GM12892 (cell line): ENCODE measurements around the gene RDM1.
"Not testable (repeated sequence)": the region's sequence is repeated elsewhere in the genome, so short reads cannot be mapped to it uniquely, and the experiment has no call there.

Experiments used
- DNase-seq: peaks from one replicate; pipeline ENCODE4 v3.0.0; 2011; ENCODE audit not compliant: insufficient read length
- FAIRE-seq: peaks from 2 replicates; lab custom pipeline; 2011; peaks lifted over from hg19 to GRCh38; lab: Jason Lieb, UNC
- POLR2A ChIP-seq: IDR thresholded peaks from 2 replicates; pipeline ENCODE4 v1.6.1; 2011; ENCODE audit warnings: low read depth, low read length, control low read depth
- POLR2AphosphoS5 ChIP-seq: IDR thresholded peaks from 2 replicates; pipeline ENCODE4 v1.6.1; 2011; ENCODE audit warnings: low read depth, low read length, control low read depth
- TAF1 ChIP-seq: IDR thresholded peaks from 2 replicates; pipeline ENCODE4 v1.6.1; 2011; ENCODE audit warnings: low read depth, mild to moderate bottlenecking, control low read depth, low read length, borderline replicate concordance

Gene RDM1

DNA sequence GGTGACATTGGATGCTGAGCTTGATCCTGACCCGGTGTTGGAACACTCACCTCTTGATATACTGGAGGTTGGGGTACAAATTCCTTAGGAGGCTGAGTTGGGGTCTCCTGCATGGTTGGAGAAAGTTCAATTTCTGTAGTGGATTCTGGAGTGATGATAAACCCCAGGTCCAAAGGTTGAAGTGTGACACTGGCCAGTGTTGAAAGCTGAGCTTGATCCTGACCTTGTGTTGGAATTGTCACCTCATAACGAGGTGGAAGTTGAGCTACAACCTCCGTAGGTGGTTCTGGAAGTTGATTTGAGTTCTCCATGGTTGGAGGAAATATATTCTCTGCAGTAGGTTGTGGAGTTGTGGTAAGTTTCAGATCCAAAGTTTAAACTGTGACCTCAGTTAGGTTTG is 21.2 kb downstream of the RDM1 start:
- DNase-seq (no peak), FAIRE-seq (no peak)
- TF ChIP-seq POLR2AphosphoS5 (no peak), POLR2A (no peak), TAF1 (no peak)

DNA sequence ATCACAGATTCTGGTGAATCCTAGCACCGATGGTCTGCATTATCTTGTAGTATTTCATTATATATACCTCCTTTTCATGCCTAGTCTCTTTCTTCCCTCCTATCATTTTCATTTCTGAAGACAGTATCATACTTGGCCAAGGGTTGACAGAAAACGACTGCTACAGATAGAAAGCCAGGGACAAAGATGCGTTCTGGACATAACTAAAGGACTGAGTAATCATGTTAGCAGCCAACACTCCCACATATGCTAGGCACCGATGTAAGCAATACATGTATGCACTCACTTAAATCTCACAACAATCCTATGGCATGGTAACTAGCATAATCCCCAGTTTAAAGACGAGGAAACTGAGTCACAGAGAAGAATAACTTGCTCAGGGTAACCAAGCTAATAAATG is 22.9 kb downstream of the RDM1 start:
- FAIRE-seq (no peak), DNase-seq (no peak)
- TF ChIP-seq TAF1 (no peak), POLR2AphosphoS5 (no peak), POLR2A (no peak)

DNA sequence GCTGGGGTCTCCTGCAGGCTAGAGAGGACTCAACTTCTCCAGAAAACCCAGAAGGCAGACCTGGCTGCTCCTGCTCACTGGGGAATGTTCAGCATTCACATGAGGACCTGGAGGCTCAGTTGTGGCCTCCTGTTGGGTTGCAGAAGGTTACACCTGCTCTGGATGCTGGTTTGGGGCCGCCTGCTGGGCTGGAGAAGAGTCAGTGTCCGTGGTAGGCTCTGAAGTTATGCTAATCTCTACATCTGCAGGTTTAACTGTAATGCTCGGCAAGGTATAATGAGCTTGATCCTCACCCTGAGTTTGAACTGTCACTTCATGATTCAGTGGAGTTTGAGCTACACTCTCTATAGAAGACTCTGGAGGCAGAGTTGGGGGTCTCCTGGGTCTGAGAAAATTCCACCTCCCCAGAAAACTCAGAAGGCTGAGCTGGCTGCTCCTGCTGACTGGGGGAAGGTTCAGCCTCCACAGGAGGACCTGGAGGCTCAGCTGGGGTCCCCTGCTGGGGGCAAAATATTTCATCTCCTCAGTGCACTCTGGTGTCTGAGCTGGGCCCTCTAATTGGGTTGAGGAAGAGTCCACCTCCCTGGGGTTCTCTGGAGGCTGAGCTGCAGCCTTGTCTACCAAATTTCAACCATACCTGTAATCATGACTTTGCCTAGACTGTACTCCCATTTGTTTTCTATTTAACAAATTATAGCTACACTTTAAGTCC is 23.5 kb downstream of the RDM1 start:
- FAIRE-seq, result no peak
- TF ChIP-seq TAF1 (no peak), POLR2A (no peak), POLR2AphosphoS5 (no peak)
- DNase-seq, result no peak

DNA sequence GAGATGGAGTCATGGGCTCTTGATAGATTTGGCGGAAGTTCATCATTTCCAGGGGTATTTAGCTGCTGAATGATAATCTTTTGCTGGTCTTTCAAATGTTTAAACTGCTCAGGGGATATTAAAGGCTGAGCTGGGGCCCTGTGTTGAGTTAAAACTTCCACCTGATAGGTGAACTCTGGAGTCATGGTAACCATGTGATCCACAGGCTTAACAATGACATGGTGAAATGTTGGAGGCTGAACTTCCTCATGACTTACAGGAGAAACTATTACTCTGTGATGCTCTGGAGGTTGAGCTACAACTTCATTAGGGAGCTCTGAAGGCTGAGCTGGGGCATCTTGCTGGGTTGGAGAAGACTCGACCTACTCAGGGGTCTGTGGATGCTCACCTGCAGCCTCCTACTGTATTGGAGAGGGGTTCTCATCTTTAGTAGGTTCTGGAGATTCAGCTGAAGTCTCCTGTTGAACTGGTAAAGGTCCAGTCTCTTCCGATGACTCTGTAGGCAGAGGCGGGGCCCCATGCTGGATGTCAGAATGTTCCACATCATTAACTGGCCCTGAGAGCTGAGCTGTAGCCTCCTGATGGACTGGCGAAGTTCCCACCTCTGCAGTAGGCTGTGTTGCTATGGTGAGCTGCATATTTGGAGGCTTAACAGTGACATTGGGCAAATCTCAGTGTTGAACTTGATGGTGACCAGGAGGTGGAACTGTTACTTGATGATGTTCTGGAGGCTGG is 24.2 kb downstream of the RDM1 start:
- no peak for DNase-seq
- TF ChIP-seq TAF1, result no peak
- TF ChIP-seq POLR2AphosphoS5, result no peak
- TF ChIP-seq POLR2A, result no peak
- FAIRE-seq, result no peak

DNA sequence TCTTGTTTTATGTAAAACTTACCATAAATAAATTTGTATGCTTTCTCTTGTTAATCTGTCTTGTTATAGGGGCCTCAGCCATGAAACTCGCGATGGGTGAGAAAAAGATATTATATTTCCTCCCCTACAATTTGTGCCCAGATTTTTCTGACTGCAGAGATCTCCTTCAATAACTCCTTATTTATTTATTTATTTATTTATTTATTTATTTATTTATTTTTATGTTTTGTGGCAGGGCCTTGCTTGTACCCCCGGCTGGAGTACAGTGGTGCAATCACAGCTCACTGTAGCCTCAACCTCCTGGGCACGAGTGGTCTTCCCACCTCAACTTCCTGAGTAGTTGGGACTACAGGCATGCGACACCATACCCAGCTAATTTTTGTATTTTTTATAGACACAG is 27.1 kb downstream of the RDM1 start:
- FAIRE-seq (no peak), DNase-seq (no peak)
- TF ChIP-seq TAF1, result no peak
- TF ChIP-seq POLR2A, result no peak
- TF ChIP-seq POLR2AphosphoS5, result no peak

DNA sequence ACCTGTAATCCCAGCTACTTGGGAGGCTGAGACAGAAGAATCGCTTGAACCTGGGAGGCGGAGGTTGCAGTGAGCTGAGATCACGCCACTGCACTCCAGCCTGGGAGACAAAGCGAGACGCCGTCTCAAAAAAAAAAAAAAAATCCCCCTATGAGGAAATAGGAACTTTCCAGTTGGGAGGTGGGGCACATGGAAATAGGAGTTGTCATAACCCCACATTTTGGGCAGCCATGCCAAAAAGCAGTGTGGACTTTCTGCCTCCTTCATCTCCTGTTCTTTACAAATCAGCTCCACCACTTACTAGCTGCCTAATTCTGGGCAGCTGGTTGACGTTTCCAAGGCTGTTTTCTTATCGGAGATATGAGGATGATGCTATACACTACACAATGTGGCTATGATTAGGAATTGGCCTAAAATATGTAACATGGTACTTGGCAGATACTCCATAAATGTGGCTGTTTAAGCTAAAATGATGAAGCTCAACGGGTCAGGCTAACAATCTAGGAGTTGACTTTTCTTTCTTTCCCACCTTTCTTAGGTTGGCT is 28.9 kb downstream of the RDM1 start:
- TF ChIP-seq POLR2A, result no peak
- no peak for TF ChIP-seq TAF1
- no peak for TF ChIP-seq POLR2AphosphoS5
- FAIRE-seq, result no peak
- DNase-seq, result no peak

DNA sequence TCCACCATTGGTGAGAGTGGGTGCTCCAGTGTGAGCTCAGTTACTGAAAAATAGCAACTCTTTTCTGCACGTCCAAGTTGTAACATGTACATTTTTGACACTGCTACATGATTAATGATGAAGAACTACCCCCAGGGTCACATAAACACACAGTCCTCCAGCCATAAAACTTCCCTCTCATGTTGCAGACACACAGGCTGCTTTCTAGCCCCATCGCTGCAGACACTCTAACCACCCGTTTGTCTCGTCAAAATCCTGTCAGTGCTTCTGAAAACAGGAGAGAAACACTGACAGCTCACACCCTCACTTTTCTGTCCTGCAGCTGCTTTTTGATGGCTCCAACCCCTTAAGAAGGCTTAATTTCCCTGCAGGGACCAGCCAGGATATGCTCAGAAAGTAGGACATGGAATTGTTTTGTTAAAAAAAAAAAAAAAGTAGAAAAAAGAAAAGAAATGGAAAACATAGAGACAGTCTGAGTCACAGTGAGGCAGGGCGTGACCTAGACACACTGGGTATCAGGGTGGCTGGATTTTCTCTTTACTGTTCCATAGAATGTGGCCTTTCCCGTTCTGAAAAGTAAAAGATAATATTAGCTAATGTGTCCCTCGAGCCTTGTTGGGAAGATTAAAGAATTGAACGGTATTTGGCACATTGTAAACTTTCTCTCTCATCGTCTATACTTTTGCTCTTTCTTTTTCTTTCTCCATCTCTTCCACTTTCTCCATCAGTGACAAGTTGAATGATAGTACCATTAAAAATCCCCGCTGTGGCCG is 29.7 kb downstream of the RDM1 start:
- FAIRE-seq, result no peak
- no peak for TF ChIP-seq POLR2A
- no peak for TF ChIP-seq POLR2AphosphoS5
- TF ChIP-seq TAF1, result no peak

DNA sequence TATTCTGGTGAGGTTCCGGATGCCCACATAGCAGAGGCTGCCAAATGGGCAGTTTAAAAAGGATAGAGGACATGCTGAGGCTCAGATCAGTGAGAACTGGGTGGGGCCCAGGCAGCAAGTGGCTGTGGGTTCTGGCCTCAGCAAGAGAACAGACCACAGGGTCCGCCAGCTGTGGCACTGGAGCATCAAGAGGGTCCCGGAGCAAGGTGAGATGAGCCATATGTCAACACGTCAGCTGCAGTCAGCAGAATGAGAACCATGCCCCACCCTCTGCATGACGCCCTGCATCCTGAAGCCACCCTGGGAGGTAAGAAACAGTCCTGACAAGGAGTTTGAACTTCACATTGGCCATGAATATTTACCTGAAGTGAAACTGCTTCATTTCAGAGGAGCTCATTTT is 30.3 kb downstream of the RDM1 start:
- TF ChIP-seq TAF1, result no peak
- no peak for TF ChIP-seq POLR2AphosphoS5
- no peak for TF ChIP-seq POLR2A
- no peak for DNase-seq
- no peak for FAIRE-seq

More for the DNA sequence above, 29.7 kb downstream of the RDM1 start:
- DNase-seq, result no peak

DNA sequence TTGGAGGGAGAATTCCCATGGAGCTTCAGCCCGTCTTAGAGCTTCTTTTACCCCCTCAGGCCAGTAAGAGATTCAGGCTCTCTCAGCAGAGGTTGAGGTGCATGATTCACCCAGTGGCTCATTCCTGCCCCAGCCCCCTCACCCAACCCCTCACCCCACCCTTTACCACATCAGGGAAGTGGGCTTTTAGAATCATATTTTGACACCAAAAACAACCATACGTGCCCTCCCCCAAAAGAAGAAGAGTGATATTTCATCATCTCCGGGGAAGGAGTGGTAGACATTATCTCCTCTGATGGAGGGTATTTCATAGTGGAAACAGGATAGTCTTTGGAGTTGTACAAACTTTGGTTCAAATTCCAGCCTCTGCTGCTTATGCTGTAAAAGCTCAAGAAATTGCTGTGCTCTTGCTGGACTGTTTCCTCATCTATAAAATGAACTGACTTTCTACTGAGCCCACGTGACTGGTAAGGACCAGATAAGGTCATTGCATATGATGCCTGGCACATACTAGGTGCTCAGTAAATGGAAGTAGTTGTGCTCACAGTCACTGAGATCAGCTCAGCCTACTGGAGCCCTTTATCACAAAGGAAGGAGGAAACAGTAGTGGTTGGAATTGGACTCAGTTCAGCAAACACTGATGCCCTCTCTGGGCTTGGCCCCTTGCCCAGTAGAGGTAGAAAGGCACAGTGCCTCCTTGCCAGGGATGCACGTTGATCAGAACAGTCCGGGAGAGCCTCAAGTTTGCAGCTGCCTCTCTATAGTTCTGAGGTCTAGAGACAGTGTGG is 32.1 kb downstream of the RDM1 start:
- no peak for TF ChIP-seq POLR2A
- no peak for TF ChIP-seq POLR2AphosphoS5
- TF ChIP-seq TAF1, result no peak
- DNase-seq (no peak), FAIRE-seq (no peak)

DNA sequence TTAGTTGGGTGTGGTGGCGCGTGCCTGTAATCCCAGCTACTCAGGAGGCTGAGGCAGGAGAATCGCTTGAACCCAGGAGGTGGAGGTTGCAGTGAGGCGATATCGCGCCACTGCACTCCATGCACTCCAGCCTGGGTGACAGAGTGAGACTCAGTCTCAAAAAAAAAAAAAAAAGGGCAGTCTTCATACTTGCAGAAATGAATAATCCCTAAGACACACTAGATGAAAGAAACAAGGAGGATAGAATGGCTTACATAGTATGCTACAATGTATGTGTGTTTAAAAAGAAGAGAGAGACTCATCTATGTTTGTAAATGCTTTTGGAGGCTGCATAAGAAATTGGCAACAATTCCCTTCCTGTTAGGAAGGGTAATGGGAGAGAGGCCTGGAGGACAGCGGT is 32.8 kb downstream of the RDM1 start:
- FAIRE-seq, result not testable (repeated sequence)

More for the DNA sequence above, 32.8 kb downstream of the RDM1 start:
- not testable (repeated sequence) for DNase-seq
